Left lobe of liver (tissue), 2 donors: ENCODE measurements around the gene ZBP1. TPM values are rescaled to one million over a fixed set of nuclear protein-coding genes. Genes with fewer than 3 reads are reported as not detected.
A peak's percentile ranks its signal among the peaks of the same experiment; 100 is the strongest.
"Not testable (repeated sequence)": the region's sequence is repeated elsewhere in the genome, so short reads cannot be mapped to it uniquely, and the experiment has no call there.

ENCODE experiments used
- ATAC-seq: fragments of 200-7000 bp; cut with Tn5 transposase; one replicate; pipeline ENCODE4 v1.9.1; 2020; ENCODE audit warnings: mild to moderate bottlenecking, moderate library complexity
- DNase-seq: peaks from one replicate; pipeline ENCODE4 v3.0.0-alpha.2; 2020; ENCODE audit warnings: low spot score
- total RNA-seq: library from RNA; stranded (reverse); gene quantifications from one replicate; pipeline ENCODE4 v1.2.1, GENCODE V29; 2021
- donor health status: DM: no; HTN: no; CAD: no; lungs with moderate emphysema.
- donor health status: DM: no; HTN: yes; CAD: no.

ZBP1 gene
- total RNA-seq, 1 donor from 2014 or later = 0.08 TPM

DNA sequence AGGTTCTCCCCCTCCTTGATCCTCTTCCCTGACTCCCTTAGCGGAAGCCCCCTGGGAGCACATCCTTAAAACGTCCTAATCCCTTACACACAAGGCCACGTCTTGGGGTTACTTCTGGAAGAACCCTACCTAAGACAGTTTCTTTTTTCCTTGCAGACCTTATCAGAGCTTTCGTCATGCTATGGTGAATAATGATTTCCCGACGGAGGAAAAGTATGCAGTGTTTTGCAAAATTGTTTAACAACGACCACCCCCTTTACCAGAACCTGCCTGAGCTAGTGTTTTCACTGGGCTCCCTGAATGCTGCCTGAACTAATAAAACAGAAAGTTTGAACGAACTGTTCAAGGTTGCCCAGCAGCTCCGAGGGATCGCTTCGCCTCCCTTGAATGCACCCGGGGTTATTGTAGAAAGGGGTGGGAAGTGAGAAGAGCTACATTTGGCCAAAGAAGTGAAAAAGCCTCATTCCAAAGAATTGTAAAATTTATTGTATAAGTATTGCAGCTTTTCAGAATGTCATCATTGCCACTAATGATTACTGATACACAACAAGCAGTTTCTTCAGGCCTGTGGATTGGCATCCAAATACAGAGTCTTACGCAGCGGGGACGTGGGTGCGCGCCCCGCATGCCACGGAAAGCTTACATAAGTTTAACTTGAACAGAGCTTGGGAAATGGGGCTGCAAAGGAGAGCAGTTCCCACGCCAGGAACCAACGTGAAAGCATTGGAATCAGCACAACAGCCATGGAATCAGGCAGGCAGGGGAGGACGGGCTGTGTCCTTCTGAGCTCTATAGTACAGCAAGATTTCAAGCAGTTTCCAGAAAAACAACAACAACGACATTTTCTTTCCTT is 27.9 kb upstream of the ZBP1 start:
- no peak for ATAC-seq

DNA sequence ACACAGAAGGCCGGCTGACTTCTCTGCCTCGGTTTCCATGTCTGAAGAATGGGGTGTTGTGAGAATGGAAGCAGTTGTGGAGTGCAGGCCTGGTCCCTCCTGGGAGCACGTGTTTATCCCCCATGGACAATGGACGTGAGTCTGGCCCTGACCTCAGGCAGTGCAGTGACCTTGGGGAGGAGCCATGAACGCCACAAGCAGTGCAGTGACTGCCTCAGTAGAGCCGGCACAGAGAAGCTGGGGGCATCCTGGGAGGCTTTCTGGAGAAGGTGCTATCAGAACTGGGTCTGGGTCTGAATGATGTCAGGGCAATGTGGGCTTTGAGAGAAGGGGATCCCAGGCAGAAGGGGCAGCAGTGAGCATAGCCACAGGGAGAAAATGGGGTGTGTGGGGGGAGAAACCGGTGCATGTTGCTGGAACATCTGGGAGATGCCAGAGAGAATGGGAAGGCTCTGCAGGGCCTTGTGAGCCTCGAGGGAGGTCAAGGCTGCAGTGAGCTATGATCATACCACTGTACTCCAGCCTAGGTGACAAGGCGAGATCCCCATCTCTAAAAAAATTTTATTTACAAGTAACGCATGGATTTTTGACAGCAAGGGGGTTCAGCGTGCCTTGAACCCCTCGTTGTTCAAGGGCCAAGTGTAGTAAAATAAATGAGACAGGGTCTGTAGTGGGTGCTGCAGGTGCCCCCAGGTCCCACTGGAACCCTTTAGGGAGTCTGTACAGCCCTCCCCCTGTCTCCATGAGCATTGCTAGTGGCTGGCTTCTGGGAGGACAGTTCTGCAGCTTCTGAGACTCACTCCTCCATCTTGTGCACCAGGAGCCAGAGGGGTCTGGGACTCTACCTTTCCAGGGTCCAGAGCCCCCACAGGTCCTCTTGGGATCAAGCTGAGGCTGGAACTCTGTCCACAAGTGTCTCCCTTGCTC is 27.0 kb upstream of the ZBP1 start:
- no peak for ATAC-seq

More for the DNA sequence above, 27.9 kb upstream of the ZBP1 start:
- no peak for DNase-seq

DNA sequence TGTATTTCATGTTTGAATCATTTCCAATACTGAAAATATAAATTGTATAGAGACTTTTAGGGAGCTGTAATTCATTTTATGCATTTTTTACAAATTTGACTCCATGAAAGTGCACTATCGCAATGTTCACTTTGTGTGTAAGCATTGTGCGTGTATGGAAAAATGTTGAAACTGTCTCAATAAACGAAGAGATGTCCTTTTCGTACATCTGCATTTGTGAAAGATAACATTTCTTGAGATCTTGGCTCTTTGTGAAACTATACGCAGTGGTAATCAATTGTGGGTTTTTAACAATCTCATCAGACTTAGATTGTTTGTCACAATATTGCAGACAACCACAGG is 18.6 kb upstream of the ZBP1 start:
- ATAC-seq = no peak
- no peak for DNase-seq

More for the DNA sequence above, 27.0 kb upstream of the ZBP1 start:
- peak; percentile 26 for DNase-seq

DNA sequence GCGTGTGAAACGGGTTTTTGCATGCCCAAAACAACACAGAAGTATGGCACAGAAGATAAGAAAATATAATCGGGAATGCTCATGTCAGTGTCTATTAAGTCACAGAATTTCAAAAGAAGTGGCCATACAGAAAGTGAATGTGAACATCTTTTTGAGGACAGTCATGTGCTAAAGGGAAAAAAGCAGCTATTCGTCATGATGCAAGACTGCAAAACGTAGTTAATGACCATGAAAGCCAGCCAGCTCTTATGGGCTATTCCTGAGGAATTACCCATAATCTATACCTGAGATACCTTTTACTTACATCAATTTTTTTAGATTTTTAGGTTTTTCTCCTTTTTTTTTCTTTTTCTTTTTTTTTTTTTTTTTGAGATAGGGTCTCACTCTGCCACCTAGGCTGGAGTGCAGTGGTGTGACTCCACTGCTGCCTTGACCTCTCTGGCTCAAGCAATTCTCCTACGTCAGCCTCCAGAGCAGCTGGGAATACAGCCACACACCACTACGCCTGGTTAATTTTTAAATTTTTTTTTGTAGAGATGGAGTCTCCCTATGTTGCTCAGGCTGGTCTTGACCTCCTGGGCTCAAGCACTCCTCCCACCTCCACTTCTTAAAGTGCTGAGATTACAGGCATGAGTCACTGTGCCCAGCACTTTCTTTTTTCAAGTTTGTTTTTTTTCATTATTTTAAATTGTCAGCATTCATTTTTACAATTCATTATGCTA is 18.1 kb upstream of the ZBP1 start:
- ATAC-seq = no peak
- DNase-seq = no peak

GRCh38 chr20:57633945-57634491 is 13.8 kb upstream of the ZBP1 start:
- ATAC-seq (no peak), DNase-seq (no peak)

DNA sequence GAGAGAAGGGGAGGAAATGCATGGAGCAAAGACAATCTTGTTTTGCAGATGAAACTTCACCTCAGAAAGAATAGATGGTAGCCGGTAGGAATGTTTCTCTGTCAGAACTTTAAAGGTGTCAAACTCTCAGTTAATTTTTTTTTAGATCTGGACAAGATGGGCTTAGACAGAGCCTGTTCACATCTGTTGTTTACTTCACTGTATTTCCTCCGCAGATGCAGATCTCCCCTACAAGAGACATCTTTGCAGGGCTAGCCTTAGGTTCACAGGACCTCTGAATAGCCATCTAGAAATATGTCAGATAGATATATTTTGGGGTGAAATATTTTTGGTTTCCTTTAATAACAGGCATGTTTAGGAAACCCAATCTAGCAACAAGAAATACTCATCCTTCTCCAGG is 12.1 kb upstream of the ZBP1 start:
- ATAC-seq = no peak
- no peak for DNase-seq

DNA sequence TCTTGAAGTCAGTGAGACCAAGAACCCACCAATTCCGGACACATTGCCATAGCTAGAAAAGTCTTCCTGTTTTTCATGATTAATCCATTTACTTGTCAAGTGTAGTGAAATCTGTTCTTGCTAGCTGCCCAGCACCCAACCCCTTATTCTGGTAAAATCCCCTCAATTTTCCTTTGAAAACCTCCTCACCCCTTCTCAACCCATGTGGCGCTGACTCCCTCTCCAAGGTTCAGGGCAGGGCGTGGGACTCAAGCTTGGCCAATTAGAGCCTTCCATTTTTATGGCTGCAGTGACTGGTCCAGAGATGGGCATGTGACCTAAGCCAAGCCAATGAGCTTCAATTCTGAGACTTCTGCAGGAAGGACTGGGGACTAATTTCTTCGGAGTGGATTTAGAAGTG is 9.8 kb upstream of the ZBP1 start:
- no peak for DNase-seq
- ATAC-seq = no peak

GRCh38 chr20:57629491-57629901 is 9.3 kb upstream of the ZBP1 start:
- not testable (repeated sequence) for DNase-seq, ATAC-seq

DNA sequence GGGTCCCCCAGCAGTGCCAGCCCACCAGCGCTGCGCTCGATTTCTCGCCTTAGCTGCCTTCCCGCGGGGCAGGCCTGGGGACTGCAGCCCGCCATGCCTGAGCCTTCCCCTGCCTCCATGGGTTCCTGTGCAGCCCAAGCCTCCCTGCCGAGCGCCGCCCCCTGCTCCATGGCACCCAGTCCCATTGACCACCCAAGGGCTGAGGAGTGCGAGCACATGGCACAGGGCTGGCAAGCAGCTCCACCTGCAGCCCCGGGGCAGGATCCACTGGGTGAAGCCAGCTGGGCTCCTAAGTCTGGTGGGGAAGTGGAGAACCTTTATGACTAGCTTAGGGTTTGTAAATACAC is 8.7 kb upstream of the ZBP1 start:
- not testable (repeated sequence) for ATAC-seq, DNase-seq

DNA sequence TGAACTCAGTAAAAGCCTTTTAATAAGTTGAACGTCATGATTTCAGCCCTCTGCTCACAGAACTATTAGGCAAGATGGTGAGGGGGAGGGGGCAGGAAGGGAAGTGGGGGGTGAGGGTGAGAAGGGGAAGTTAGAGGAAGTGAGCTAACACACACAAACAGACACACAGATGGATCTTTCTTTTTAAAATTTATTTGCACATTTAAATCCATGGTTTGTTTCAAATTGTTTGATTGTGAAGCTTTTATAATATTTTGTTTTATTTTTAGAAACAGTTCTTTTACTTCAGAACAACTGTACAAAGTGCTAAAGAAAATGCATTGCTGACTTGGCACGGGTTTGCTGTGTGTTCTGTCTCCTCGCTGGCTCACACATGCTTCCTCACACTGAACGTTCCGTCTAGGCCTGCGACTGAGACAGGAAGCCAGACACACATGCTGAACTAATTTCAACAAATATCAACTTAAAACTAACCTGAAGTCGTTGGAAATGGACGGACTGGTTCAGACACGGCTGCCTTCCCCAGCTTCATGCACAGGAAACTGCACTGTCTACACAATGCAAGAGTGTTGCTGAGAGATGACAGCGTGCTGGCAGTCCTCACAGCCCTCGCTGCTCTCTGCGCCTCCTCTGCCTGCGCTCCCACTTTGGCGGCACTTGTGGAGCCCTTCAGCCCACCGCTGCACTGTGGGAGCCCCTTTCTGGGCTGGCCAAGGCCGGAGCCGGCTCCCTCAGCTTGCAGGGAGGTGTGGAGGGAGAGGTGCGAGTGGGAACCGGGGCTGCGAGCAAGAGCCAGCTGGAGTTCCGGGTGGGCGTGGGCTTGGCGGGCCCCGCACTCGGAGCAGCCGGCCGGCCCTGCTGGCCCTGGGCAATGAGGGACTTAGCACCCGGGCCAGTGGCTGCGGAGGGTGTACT is 8.1 kb upstream of the ZBP1 start:
- peak; percentile 60 for ATAC-seq
- DNase-seq = no peak

DNA sequence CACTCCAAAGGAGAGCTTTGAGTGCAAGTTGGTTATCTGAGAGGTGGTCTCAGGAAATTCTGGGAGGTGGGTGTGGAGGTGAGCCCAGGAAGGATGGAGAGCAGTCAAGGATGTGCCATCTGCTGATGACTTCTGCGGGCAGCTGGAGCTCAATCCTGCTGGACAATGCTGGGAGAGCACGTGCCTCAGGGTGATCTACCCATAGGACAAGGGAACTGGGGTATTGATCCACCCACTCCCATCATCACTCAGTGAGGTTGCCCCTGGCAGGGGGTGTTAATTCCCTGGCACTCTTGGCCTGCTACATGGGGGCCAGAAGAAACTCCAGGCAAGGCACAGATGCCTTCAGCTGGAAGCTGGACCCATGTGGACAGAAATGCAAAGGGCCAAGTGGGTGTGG is 7.1 kb upstream of the ZBP1 start:
- ATAC-seq (no peak), DNase-seq (no peak)

GRCh38 chr20:57625978-57626377 is 5.8 kb upstream of the ZBP1 start:
- ATAC-seq (no peak), DNase-seq (no peak)

DNA sequence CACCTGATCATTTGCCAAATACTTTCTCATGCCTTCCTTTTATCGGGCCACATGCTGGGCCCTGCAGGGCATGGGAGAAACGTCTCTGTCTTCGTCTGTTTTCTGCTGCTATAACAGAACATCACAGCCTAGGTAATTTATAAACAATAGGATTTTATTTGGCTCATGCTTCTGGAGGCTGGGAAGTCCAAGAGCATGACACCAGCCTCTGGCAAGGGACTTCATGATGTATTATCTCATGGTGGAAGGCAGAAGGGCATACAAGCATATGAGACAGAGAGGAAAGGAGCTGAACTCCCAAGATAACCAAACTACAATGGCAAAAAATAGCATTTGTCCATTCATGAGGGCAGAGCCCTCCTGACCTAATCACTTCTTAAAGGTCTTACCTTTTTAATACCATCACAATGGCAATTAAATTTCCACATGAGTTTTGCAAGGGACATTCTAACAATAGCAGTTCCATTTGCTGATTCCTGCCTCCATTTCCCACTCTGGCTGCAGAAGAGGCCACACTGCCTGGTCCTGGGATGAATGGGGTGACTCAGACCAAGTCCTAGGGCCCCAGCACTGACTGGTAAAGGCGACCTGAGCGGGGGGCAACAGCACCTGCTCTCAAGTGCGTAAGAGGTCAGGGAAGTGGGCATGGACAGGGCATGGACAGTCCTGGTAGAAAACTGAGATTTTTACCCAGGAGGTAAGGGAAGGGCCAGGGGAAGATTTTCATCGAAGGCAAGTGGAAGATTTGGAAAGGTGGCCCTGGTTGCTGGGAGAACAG is 5.1 kb upstream of the ZBP1 start:
- ATAC-seq (no peak), DNase-seq (peak; percentile 26)

- ATAC-seq = no peak
- peak; percentile 26 for DNase-seq
These were observed 3.9 kb upstream of the ZBP1 start for GRCh38 chr20:57624124-57624523.

DNA sequence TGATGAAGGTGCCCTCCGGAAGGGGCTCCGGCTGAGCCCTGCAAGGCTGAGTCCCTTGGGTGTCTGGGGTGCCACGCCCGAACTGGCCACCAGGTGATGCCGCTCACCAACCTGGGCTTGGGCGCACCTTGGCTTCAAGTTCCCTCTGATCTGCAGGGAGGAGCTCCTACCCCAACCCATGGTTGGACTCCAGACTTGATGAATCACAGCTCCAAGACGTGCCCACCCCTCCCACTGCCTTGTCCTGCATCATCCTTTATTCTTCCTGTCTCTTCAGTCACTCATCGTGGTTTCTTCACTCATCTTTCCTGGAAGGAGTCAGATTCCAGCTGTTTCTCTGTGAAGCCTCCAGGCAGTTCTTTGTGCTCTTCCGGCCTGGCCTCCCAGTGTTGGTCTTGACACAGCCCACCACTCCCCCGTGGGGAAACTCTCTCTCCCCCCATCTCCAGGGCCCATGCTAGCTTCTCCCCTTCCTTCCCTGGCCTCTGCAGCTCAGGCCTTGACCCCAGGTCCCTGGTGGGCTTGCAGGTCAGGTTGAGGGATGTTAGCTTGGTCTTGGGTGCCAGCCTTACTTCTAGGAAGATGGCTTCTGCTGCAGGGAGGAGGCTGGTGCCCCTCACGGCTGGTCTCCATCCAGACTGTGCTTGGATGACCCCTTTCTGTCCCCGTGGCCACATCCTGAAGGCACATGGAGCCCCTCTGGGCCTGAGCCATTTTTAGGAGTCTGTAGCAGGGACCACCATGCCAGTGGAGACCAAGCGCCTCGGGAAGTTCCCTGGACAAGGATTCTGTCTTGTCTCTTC is 2.6 kb upstream of the ZBP1 start:
- DNase-seq = peak; percentile 36
- ATAC-seq = peak; percentile 78

DNA sequence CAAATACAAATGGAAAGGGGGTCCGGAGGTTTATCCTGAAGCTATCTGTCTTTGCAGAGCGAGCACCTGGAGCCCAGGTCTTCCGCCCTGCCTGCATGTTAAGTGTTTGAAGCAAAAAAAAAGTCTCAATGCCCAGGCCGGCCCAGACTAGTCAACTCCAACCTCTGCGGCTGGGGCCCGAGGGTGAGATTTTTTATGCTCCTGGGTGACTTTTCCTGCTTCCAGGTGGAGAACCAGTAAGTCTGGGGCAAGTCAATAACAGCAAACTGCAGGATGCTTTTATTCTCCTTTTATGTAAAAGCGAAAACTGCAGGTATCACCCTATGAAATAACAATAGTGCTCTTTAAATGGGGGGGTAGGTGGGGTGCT is 2.0 kb upstream of the ZBP1 start:
- DNase-seq (no peak), ATAC-seq (no peak)

GRCh38 chr20:57621421-57622200 is 1.4 kb upstream of the ZBP1 start:
- DNase-seq = no peak

DNA sequence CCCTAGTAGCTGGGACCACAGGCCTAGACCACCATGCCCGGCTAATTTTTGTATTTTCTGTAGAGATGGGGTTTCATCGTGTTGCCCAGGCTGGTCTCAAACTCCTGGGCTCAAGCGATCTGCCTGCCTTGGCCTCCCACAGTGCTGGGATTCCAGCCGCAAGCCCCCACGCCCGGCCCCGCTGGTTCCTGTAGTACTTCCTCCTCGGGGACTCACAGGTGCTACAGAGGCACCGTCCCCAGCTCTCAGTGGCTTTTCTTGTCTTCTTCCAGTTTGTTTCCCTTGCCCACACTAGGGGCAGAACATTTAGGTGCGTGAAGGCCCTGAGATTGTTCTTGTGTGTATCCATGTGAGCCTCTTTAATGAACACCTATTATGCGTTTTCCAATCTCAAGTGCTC is 773 bp upstream of the ZBP1 start:
- ATAC-seq = no peak
- no peak for DNase-seq

More at GRCh38 chr20:57621421-57622200, 1.4 kb upstream of the ZBP1 start:
- no peak for ATAC-seq
